PC-3 (cell line): ENCODE measurements around the gene BSDC1.

ENCODE experiments used
- EZH2phosphoT487 ChIP-seq: fragments of 300-600 bp; sonication (generic); IDR thresholded peaks from 2 replicates; pipeline ENCODE4 v1.6.1; 2018; ENCODE audit warnings: mild to moderate bottlenecking, antibody characterized with exemption, low read length, borderline replicate concordance
- TF ChIP-seq, protein P1 (sequence below): fragments of 300-600 bp; sonication (generic); conservative IDR thresholded peaks from 2 replicates; pipeline ENCODE4 v1.5.1; 2017; ENCODE audit warnings: antibody characterized with exemption, low read depth, mild to moderate bottlenecking, low read length

DNA sequence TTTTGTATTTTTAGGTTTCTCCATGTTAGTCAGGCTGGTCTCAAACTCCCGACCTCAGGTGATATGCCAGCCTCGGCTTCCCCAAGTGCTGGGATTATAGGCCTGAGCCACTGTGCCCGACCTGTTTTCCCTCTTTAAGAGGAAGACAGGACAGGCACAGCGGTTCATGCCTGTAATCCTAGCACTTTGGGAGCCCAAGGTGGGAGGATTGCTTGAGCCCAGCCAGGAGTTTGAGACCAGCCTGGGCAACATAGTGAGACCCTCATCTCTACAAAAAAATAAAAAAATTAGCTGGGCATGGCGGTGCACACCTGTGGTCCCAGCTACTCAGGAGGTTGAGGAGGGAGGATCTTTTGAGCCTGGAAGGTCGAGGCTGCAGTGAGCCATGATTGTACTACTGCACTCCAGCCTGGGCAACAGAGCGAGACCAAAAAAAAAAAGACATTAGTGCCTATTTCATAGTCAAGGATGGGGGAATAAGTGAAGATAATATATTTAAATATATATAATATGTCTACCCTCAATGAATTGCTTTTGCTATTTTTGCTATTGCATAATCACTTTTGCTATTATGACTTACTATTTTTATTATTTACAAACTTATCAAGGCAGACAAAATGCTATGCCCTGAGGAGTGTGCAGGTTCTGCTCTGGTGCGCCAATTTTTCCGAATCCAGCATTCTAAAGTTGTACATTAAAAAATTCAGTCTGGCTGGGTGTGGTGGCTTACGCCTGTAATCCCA, 75.9 kb downstream of the BSDC1 start:
- TF ChIP-seq, protein P1, sequence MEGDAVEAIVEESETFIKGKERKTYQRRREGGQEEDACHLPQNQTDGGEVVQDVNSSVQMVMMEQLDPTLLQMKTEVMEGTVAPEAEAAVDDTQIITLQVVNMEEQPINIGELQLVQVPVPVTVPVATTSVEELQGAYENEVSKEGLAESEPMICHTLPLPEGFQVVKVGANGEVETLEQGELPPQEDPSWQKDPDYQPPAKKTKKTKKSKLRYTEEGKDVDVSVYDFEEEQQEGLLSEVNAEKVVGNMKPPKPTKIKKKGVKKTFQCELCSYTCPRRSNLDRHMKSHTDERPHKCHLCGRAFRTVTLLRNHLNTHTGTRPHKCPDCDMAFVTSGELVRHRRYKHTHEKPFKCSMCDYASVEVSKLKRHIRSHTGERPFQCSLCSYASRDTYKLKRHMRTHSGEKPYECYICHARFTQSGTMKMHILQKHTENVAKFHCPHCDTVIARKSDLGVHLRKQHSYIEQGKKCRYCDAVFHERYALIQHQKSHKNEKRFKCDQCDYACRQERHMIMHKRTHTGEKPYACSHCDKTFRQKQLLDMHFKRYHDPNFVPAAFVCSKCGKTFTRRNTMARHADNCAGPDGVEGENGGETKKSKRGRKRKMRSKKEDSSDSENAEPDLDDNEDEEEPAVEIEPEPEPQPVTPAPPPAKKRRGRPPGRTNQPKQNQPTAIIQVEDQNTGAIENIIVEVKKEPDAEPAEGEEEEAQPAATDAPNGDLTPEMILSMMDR, result no peak
- no peak for TF ChIP-seq EZH2phosphoT487
